ENCODE results near the gene SLC26A11.

SLC26A11 gene

GRCh38 chr17:80208050-80208449 lies 12.2 kb upstream of the SLC26A11 start:
- no peaks in the 10 kb centered on the region for H3K4me1 Mint-ChIP-seq (ENCODE audit: low read depth)
- H3K36me3 Mint-ChIP-seq = no peaks in the 10 kb centered on the region
- no peak overlapping the region for H3K27ac Mint-ChIP-seq
- H3K9me3 Mint-ChIP-seq (ENCODE audit: low read depth) = no peaks in the 10 kb centered on the region
- no peak overlapping the region for H3K4me3 Mint-ChIP-seq
- H3K27me3 Mint-ChIP-seq = no peaks in the 10 kb centered on the region

- Mint-ChIP-seq H3K27ac (no peak overlapping the region), H3K4me1 (ENCODE audit: low read depth) (no peaks in the 10 kb centered on the region), H3K36me3 (no peaks in the 10 kb centered on the region), H3K9me3 (ENCODE audit: low read depth) (no peaks in the 10 kb centered on the region), H3K27me3 (no peaks in the 10 kb centered on the region), H3K4me3 (no peak overlapping the region)
These were observed 10.5 kb upstream of the SLC26A11 start for GRCh38 chr17:80209765-80210164.

GRCh38 chr17:80210348-80211108 lies 9.7 kb upstream of the SLC26A11 start:
- Mint-ChIP-seq H3K36me3 (no peaks in the 10 kb centered on the region), H3K9me3 (ENCODE audit: low read depth) (no peaks in the 10 kb centered on the region), H3K27ac (no peak overlapping the region), H3K4me1 (ENCODE audit: low read depth) (no peaks in the 10 kb centered on the region), H3K4me3 (no peak overlapping the region), H3K27me3 (no peaks in the 10 kb centered on the region)

DNA sequence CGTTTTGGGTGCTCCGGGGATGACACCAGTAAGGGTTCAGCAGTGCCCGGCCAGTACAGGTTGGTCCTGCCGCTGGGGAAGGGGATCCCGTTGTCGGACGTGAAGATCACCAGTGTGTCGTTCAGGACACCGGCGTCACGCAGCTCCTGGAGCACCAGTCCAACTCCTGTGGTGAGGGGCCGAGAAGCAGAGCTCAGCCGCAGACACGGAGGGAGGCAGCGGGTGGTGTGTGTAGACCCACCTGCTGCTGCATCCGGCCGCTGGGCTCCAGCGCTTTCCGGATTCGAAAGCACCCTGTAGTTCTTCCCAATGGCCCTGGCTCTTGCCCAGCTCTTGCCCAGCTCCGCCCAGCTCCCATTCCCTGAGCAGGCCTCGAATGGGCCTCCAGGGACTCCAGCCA lies 8.1 kb upstream of the SLC26A11 start:
- H3K36me3 Mint-ChIP-seq = peaks cover 2% of the 10 kb centered on the region
- no peak overlapping the region for H3K27ac Mint-ChIP-seq
- no peak overlapping the region for H3K4me3 Mint-ChIP-seq
- H3K27me3 Mint-ChIP-seq = no peaks in the 10 kb centered on the region
- peaks cover under 1% of the 10 kb centered on the region for H3K4me1 Mint-ChIP-seq (ENCODE audit: low read depth)
- H3K9me3 Mint-ChIP-seq (ENCODE audit: low read depth) = no peaks in the 10 kb centered on the region

- no peak overlapping the region for H3K27ac Mint-ChIP-seq
These were observed 7.7 kb upstream of the SLC26A11 start for GRCh38 chr17:80212511-80212910.

GRCh38 chr17:80212962-80213642 lies 7.1 kb upstream of the SLC26A11 start:
- H3K27ac Mint-ChIP-seq = no peak overlapping the region
- H3K4me1 Mint-ChIP-seq (ENCODE audit: low read depth) = peaks cover 10% of the 10 kb centered on the region
- no peaks in the 10 kb centered on the region for H3K27me3 Mint-ChIP-seq
- no peak overlapping the region for H3K4me3 Mint-ChIP-seq
- H3K9me3 Mint-ChIP-seq (ENCODE audit: low read depth) = no peaks in the 10 kb centered on the region
- H3K36me3 Mint-ChIP-seq = peaks cover 4% of the 10 kb centered on the region

More at GRCh38 chr17:80212511-80212910, 7.7 kb upstream of the SLC26A11 start:
- Mint-ChIP-seq H3K4me1 (ENCODE audit: low read depth) (peaks cover 5% of the 10 kb centered on the region), H3K9me3 (ENCODE audit: low read depth) (no peaks in the 10 kb centered on the region), H3K4me3 (no peak overlapping the region), H3K36me3 (peaks cover 2% of the 10 kb centered on the region), H3K27me3 (no peaks in the 10 kb centered on the region)

- no peak overlapping the region for H3K27ac Mint-ChIP-seq
- H3K36me3 Mint-ChIP-seq = peaks cover 4% of the 10 kb centered on the region
These were observed 6.6 kb upstream of the SLC26A11 start for GRCh38 chr17:80213643-80213975.

GRCh38 chr17:80214012-80214877 lies 6.0 kb upstream of the SLC26A11 start:
- Mint-ChIP-seq H3K36me3 (peaks cover 4% of the 10 kb centered on the region), H3K4me3 (no peak overlapping the region)

More at GRCh38 chr17:80213643-80213975, 6.6 kb upstream of the SLC26A11 start:
- Mint-ChIP-seq H3K27me3 (no peaks in the 10 kb centered on the region), H3K9me3 (ENCODE audit: low read depth) (no peaks in the 10 kb centered on the region), H3K4me3 (no peak overlapping the region), H3K4me1 (ENCODE audit: low read depth) (peaks cover 13% of the 10 kb centered on the region)

DNA sequence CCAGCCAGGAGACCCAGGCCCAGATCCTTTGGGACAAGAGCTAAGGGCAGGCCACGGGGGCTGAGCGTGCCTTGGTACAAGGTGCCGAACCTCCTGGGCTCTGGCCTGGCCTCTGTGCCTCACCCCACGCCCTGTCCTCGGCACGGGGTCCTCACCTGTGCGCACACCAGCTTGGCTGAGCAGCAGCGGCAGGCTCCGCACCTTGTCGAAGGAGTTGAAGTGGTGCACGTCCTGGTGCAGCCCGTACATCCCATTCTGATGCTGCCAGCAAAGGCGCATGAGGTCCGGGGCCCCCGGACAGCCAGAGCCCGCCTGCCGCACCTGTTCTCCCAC lies 5.4 kb upstream of the SLC26A11 start:
- Mint-ChIP-seq H3K4me3 (no peak overlapping the region), H3K27me3 (no peaks in the 10 kb centered on the region), H3K27ac (no peak overlapping the region), H3K4me1 (ENCODE audit: low read depth) (peaks cover 22% of the 10 kb centered on the region), H3K36me3 (peaks cover 4% of the 10 kb centered on the region), H3K9me3 (ENCODE audit: low read depth) (no peaks in the 10 kb centered on the region)

More at GRCh38 chr17:80214012-80214877, 6.0 kb upstream of the SLC26A11 start:
- peaks cover 18% of the 10 kb centered on the region for H3K4me1 Mint-ChIP-seq (ENCODE audit: low read depth)
- H3K27ac Mint-ChIP-seq = no peak overlapping the region
- no peaks in the 10 kb centered on the region for H3K27me3 Mint-ChIP-seq
- no peaks in the 10 kb centered on the region for H3K9me3 Mint-ChIP-seq (ENCODE audit: low read depth)

DNA sequence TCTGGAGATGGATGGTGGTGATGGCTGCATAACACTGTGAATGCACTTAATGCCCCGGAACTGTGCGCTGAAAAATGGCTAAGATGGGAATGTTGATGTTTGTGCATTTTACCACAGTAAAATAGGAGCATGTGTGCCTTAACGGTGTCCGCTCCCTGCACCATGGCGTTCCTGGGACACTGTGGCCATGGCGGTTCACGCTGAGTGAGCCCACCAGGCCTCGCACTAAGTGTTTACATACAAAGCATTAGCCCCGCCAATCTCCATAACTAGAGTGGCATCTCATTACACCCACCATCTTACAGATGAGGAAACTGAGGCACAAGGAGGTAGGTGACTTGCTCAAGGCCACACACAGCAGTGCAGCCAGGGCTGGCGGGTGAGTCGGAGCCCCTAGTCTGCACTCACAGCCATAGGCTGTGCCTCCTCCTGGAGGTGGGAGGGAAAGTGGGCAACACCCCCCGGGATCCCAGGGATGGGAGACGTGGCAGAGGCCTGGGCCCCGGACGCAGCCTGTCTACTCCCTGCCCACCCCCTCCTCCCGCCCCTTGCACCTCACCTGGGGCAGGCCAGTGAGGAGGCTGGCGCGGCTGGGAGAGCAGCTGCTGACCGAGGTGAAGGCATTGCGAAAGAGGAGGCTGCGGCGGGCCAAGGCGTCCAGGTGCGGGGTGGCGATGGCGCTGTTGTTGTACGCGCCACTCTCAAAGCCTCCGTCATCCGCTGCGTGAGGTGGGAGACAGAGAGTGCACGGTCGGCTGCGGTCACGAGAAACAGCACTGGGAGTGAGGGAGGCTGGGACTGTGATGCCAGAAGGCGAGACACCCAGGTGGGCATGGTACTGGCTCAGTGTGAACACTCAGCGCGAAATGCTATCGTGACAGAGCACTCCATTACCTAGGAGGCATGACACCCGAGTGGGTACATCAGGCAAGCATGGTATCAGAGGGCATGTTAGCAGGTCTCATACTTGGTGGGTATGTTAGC lies 3.5 kb upstream of the SLC26A11 start:
- H3K27ac Mint-ChIP-seq = no peak overlapping the region
- peaks cover 25% of the 10 kb centered on the region for H3K4me1 Mint-ChIP-seq (ENCODE audit: low read depth)
- H3K9me3 Mint-ChIP-seq (ENCODE audit: low read depth) = no peaks in the 10 kb centered on the region
- H3K27me3 Mint-ChIP-seq = no peaks in the 10 kb centered on the region
- peaks cover 4% of the 10 kb centered on the region for H3K36me3 Mint-ChIP-seq
- no peak overlapping the region for H3K4me3 Mint-ChIP-seq

DNA sequence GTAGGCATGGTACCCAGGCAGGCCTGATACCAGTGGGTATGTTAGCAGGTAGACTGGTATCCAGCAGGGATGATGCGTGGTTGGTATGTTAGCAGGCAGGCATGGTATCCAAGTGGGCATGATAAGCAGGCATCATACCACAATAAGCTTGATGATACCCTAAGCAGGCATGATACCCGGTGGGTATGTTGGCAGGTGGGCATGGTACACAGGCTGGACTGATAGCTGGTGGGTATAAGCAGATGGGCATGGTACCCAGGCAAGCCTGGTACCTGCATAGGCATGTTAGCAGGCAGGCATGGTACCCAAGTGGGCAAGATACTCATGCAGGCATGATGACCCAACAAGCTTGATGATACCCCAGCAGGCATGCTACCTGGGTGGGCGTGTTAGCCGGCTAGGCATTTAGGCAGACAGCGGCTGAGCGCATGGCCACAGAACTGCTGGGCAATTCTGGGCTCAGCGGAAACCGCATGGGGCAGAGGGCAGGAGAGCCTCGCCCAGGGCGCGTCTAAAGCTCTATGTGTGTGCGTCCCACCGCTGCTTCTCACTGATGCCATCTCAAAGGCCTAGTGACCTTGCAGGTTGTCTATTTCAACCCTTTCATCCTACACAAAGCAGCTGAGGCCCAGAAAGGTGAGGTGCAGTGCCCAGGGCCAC lies 2.4 kb upstream of the SLC26A11 start:
- H3K27me3 Mint-ChIP-seq = no peaks in the 10 kb centered on the region
- no peaks in the 10 kb centered on the region for H3K9me3 Mint-ChIP-seq (ENCODE audit: low read depth)
- H3K27ac Mint-ChIP-seq = no peak overlapping the region
- H3K4me3 Mint-ChIP-seq = peak overlapping the region; percentile 21
- H3K36me3 Mint-ChIP-seq = peaks cover 4% of the 10 kb centered on the region
- peaks cover 25% of the 10 kb centered on the region for H3K4me1 Mint-ChIP-seq (ENCODE audit: low read depth)

DNA sequence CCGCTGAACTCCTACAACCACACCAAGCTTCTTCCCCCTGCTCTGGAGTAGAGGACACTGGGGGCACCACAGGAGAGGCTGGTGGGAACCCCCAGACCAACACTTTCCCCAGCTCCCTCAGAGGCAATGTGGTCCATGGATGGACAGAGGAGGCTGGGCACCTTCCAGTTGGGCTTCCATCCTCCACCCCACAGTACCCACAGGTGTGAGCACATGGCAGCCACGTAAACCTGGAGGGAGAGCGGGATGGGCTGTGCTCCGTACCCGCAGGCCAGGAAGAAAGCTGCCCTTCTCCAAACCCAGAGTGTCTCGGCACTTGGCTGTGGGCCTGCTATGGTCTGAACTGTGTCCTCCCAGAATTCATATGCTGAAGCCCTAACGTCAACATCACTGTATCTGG lies 1.8 kb upstream of the SLC26A11 start:
- Mint-ChIP-seq H3K4me1 (ENCODE audit: low read depth) (peaks cover 25% of the 10 kb centered on the region), H3K4me3 (peak overlapping the region; percentile 92), H3K27me3 (no peaks in the 10 kb centered on the region), H3K36me3 (peaks cover 4% of the 10 kb centered on the region), H3K9me3 (ENCODE audit: low read depth) (no peaks in the 10 kb centered on the region), H3K27ac (peak overlapping the region; percentile 41)

DNA sequence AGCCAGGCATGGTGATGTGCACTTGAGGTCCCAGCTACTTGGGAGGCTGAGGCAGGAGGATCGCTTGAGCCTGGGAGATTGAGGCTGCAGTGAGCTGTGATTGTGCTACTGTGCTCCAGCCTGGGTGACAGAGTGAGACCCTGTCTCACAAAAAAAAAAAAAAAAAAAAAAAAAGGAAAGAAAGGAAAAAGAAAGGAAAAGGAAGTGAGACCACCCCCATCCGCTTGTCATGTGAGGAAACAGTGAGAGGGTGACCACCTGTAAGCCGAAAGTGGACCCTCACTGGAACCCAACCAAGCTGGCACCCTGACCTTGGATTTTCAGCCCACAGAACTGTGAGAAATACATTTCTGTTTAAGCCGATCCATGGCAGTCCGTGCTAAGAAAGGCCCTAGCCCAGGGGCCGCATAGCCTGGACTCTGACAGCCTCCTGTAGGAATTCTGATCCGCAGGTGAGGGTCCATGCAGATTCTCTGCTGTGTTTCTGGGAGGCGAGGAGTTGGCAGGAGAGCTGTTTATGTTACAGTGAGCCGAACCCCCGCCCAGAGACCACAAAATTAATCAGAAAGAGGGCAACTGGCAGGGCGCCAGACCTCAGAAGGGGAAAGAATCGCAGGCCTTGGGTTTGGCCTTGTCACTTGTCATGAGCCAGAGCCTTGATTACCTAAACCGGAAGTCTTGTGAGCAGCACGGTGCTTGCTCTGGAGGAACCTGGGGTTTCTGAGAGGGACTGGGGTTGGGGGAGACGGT lies 1.0 kb upstream of the SLC26A11 start:
- H3K27ac Mint-ChIP-seq = peak overlapping the region; percentile 93
- H3K27me3 Mint-ChIP-seq = no peaks in the 10 kb centered on the region
- H3K36me3 Mint-ChIP-seq = peaks cover 4% of the 10 kb centered on the region
- H3K4me3 Mint-ChIP-seq = peak overlapping the region; percentile 92
- peaks cover 28% of the 10 kb centered on the region for H3K4me1 Mint-ChIP-seq (ENCODE audit: low read depth)
- no peaks in the 10 kb centered on the region for H3K9me3 Mint-ChIP-seq (ENCODE audit: low read depth)

Measured in activated naive CD8-positive, alpha-beta T cell (primary cell).